ENCODE measurements around the gene REX1BD. TPM values are rescaled to one million over a fixed set of nuclear protein-coding genes. Genes with fewer than 3 reads are reported as not detected.

REX1BD gene
- total and polyA plus RNA-seq, 10 of the 15 experiments (the other 5 are each of a cell fraction or from before 2014, with no cell fraction given): 1.1 to 101 (median 35.0) TPM

DNA sequence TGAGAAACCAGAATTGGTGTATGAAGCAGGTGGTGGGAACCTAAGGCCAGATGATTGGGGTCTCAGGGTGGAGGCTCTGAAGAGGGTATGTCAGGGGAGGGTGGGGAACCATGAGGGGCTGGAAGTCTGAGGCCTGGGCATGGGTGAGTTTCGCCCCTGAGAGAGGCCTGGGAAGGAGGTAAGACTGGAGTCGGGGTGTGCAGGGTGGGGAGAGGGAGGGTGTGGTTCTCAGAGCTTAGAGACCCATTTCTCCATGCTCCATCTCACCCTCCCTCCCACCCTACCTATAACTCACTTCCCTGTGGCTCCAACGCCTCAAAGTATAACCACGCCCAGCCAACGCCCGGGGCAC, 47.2 kb downstream of the REX1BD start:
- 10% methylated on average over 2 of the region's 6 CpGs for WGBS (ENCODE audit: insufficient coverage, insufficient replicate concordance, low lambda C conversion rate, missing lambda C conversion rate)
- Histone ChIP-seq H3K4me3 (no peak overlapping the region), H3K4me2 (ENCODE audit: control insufficient read depth, insufficient read depth) (0 out of 2 replicates have a peak overlapping the region, but pooled peaks have one; percentile 9), H3K27me3 (replicated peaks in 1 of 2; ENCODE audit: control insufficient read depth in 2 of 2, insufficient read depth in 2 of 2, low read length in 1 of 2) (no peaks in the 10 kb centered on the region), H3K9ac (ENCODE audit: control insufficient read depth, insufficient read depth, low read length) (no peak overlapping the region), H3K4me1 (ENCODE audit: control insufficient read depth, insufficient read depth, low read length) (peaks cover 9% of the 10 kb centered on the region), H2AFZ (ENCODE audit: control insufficient read depth, low read depth, low read length) (no peak overlapping the region), H4K20me1 (ENCODE audit: control insufficient read depth, insufficient read depth) (no peaks in the 10 kb centered on the region), H3K36me3 (ENCODE audit: control insufficient read depth in 2 of 2, insufficient read depth in 2 of 2, low read length in 1 of 2) (no peaks in the 10 kb centered on the region), H3K9me3 (replicated peaks; ENCODE audit: control insufficient read depth, insufficient read depth, low read length) (no peaks in the 10 kb centered on the region), H3K79me2 (ENCODE audit: control insufficient read depth, insufficient read depth, low read length) (peaks cover 14% of the 10 kb centered on the region), H3K27ac (ENCODE audit: control insufficient read depth, insufficient read depth) (no peak overlapping the region)
- no peak for ATAC-seq
- RAD21 ChIA-PET (ENCODE audit: unreplicated experiment): interaction anchor here (0.7 kb wide), 1 partner anchor 42 kb away, joined by 3 read pairs; no protein-coding TSS in a partner anchor
- DNase-seq (ENCODE audit: low read depth, low spot score): no peak
- intact Hi-C loops (cut with micrococcal nuclease; ENCODE audit: unreplicated experiment): loop anchor here (1.0 to 2.0 kb wide), 2 partner anchors 114 to 283 kb away; partner anchors contain the start of genes COPE, DDX49 and ELL
- no peak for TF ChIP-seq CHD1 (IDR thresholded peaks at IDR 0.05; ENCODE audit: low read depth, low read length)
- no peak for TF ChIP-seq TAF1 (IDR thresholded peaks at IDR 0.05; ENCODE audit: borderline replicate concordance, low read depth, low read length)
- TF ChIP-seq ZBTB4 (CRISPR knock-in tag; IDR thresholded peaks at IDR 0.05): no peak
- TF ChIP-seq NR2F1 (conservative IDR thresholded peaks at IDR 0.05): no peak
- TF ChIP-seq PAX8 (IDR thresholded peaks at IDR 0.05): no peak
- no peak for TF ChIP-seq EGR1 (IDR thresholded peaks at IDR 0.05; ENCODE audit: borderline replicate concordance in 1 of 2, low read depth in 2 of 2, low read length in 2 of 2)
- TF ChIP-seq RELA (IDR thresholded peaks at IDR 0.05; ENCODE audit: borderline replicate concordance, partially characterized antibody): no peak
- no peak for TF ChIP-seq ZZZ3 (IDR thresholded peaks at IDR 0.05; ENCODE audit: control insufficient read depth, insufficient read length, low read depth)
- no peak for TF ChIP-seq MXI1 (IDR thresholded peaks at IDR 0.05; ENCODE audit: low read depth, low read length)
- TF ChIP-seq ATF7 (IDR thresholded peaks at IDR 0.05; ENCODE audit: low read depth): no peak
- TF ChIP-seq RELB (IDR thresholded peaks at IDR 0.05; ENCODE audit: low read depth): no peak
- no peak for TF ChIP-seq USF1 (IDR thresholded peaks at IDR 0.05; ENCODE audit: borderline replicate concordance, extremely low read length, insufficient read depth, low read depth, low read length)
- in situ Hi-C loops (cut with MboI): no loop called here
- no TSS peak for BruUV-seq (replicated peaks)
- POLR2A ChIA-PET: interaction anchor here (1.0 kb wide), 1 partner anchor 64 kb away, joined by 3 read pairs; the partner anchor contains the start of gene UBA52
- FAIRE-seq: no peak
- CTCF ChIA-PET: no interaction called here
- SMC1A ChIA-PET (ENCODE audit: uncharacterized antibody, unreplicated experiment): no interaction called here

Data from GM12878 (cell line).